H1 (cell line): ENCODE results near the gene UBASH3B. TPM values are rescaled to one million over a fixed set of nuclear protein-coding genes. Genes with fewer than 3 reads are reported as not detected.

Source experiments
- CTCF ChIA-PET: fragments of 300-600 bp; sonication (Branson Sonifier 250); formaldehyde crosslinking; loops from one replicate; lab custom pipeline; 2021; ENCODE audit not compliant: partially characterized antibody; lab: Charles Lee
- POLR2A ChIA-PET: fragments of 300-600 bp; sonication (Branson Sonifier 250); formaldehyde crosslinking; loops from one replicate; lab custom pipeline; 2021; ENCODE audit warnings: inconsistent platforms; ENCODE audit not compliant: partially characterized antibody; lab: Charles Lee
- DNase-seq, 2 experiments: peaks; one replicate each; pipeline versions ENCODE4 v3.0.0 to v3.0.0-alpha.2; 2010 to 2022; ENCODE audit warnings: low spot score in 2 of 2, low read depth in 1 of 2, mixed read lengths in 1 of 2
- FAIRE-seq: peaks from 2 replicates; lab custom pipeline; 2011; peaks lifted over from hg19 to GRCh38; lab: Jason Lieb, UNC
- H2AFZ ChIP-seq: 2 replicates; pipeline ENCODE4 v1.8.1; 2012; ENCODE audit warnings: low read length, inconsistent platforms
- H2AK5ac ChIP-seq: 2 replicates; pipeline ENCODE4 v1.6.1; 2013; ENCODE audit warnings: low read depth, low read length
- H2BK120ac ChIP-seq: replicated peaks from 2 replicates; pipeline ENCODE3; 2013; ENCODE audit warnings: low read depth, low read length, inconsistent platforms
- H2BK12ac ChIP-seq: 2 replicates; pipeline ENCODE4 v1.6.1; 2013; ENCODE audit warnings: low read depth, low read length
- H2BK15ac ChIP-seq: 2 replicates; pipeline ENCODE4 v1.6.1; 2013; ENCODE audit warnings: low read length
- H2BK20ac ChIP-seq: 2 replicates; pipeline ENCODE4 v1.6.1; 2013; ENCODE audit warnings: low read length
- H2BK5ac ChIP-seq: 2 replicates; pipeline ENCODE4 v1.6.1; 2013; ENCODE audit warnings: low read depth, low read length
- H3K14ac ChIP-seq: 2 replicates; pipeline ENCODE4 v1.6.1; 2013; ENCODE audit warnings: inconsistent platforms; ENCODE audit not compliant: insufficient read length
- H3K18ac ChIP-seq: 2 replicates; pipeline ENCODE4 v1.6.1; 2013; ENCODE audit warnings: low read length; ENCODE audit errors: extremely low read depth
- H3K23ac ChIP-seq: 2 replicates; pipeline ENCODE4 v1.6.1; 2013; ENCODE audit warnings: inconsistent platforms; ENCODE audit not compliant: insufficient read length
- H3K23me2 ChIP-seq: 2 replicates; pipeline ENCODE4 v1.6.1; 2013; ENCODE audit warnings: low read depth, low read length
- H3K27ac ChIP-seq: 2 replicates; pipeline ENCODE4 v1.6.1; 2011; ENCODE audit warnings: low read depth, low read length, inconsistent platforms
- H3K27me3 ChIP-seq, 4 experiments: replicated peaks in 1 of 4; 1 replicate in 1 of 4; 2 replicates in 3 of 4; pipeline versions ENCODE4 v1.6.1 to v1.8.1; 2011 to 2013; ENCODE audit warnings: low read length in 3 of 4, mild to moderate bottlenecking in 3 of 4, inconsistent platforms in 2 of 4, mixed read lengths in 2 of 4, moderate library complexity in 1 of 4; ENCODE audit not compliant: control insufficient read depth in 3 of 4, insufficient read depth in 3 of 4; ENCODE audit errors: extremely low read depth in 1 of 4
- H3K36me3 ChIP-seq, 4 experiments: 2 replicates each; pipeline versions ENCODE4 v1.6.1 to v1.8.1; 2011 to 2013; ENCODE audit warnings: mild to moderate bottlenecking in 4 of 4, low read length in 3 of 4, moderate library complexity in 2 of 4, control low read depth in 1 of 4, inconsistent platforms in 1 of 4; ENCODE audit not compliant: insufficient read depth in 4 of 4, control insufficient read depth in 2 of 4
- H3K4ac ChIP-seq: replicated peaks from 2 replicates; pipeline ENCODE3; 2013; ENCODE audit warnings: low read length, low read depth, mixed read lengths, inconsistent platforms; ENCODE audit not compliant: insufficient read length
- H3K4me1 ChIP-seq, 4 experiments: replicated peaks in 1 of 4; 1 replicate in 1 of 4; 2 replicates in 3 of 4; pipeline versions ENCODE4 v1.6.1 to v1.8.1; 2011 to 2013; ENCODE audit warnings: low read length in 3 of 4, inconsistent platforms in 2 of 4, mixed read lengths in 1 of 4; ENCODE audit not compliant: insufficient read depth in 4 of 4, control insufficient read depth in 3 of 4
- H3K4me2 ChIP-seq, 2 experiments: 2 replicates each; pipeline versions ENCODE4 v1.6.1 to v1.8.1; 2011 to 2013; ENCODE audit warnings: low read depth in 2 of 2, low read length in 2 of 2, control low read depth in 1 of 2, inconsistent platforms in 1 of 2, mild to moderate bottlenecking in 1 of 2; ENCODE audit not compliant: insufficient read depth in 1 of 2
- H3K4me3 ChIP-seq, 4 experiments: fragments of 200-600, 300-600 bp in 1 of 4; sonication (generic), shearing (Covaris generic), sonication (Bioruptor Twin) in 1 of 4; 2 replicates each; pipeline versions ENCODE4 v1.5.1 to v1.8.1; 2011 to 2016; ENCODE audit warnings: low read length in 4 of 4, low read depth in 3 of 4, control low read depth in 2 of 4, inconsistent platforms in 2 of 4, mild to moderate bottlenecking in 2 of 4, mixed read lengths in 1 of 4, moderate library complexity in 1 of 4; ENCODE audit not compliant: insufficient read depth in 2 of 4; ENCODE audit errors: extremely low read depth in 1 of 4
- H3K56ac ChIP-seq: replicated peaks from 2 replicates; pipeline ENCODE3; 2013; ENCODE audit warnings: low read depth, mild to moderate bottlenecking, mixed read lengths, low read length, inconsistent platforms; ENCODE audit not compliant: insufficient read length
- H3K79me1 ChIP-seq: 2 replicates; pipeline ENCODE4 v1.6.1; 2013; ENCODE audit warnings: low read depth, low read length, control low read depth
- H3K79me2 ChIP-seq, 2 experiments: 2 replicates each; pipeline versions ENCODE4 v1.6.1 to v1.8.1; 2012 to 2013; ENCODE audit warnings: low read length in 2 of 2, mild to moderate bottlenecking in 2 of 2, inconsistent platforms in 1 of 2; ENCODE audit not compliant: insufficient read depth in 2 of 2, control insufficient read depth in 1 of 2
- H3K9ac ChIP-seq, 4 experiments: replicated peaks in 1 of 4; 1 replicate in 1 of 4; 2 replicates in 3 of 4; pipeline versions ENCODE4 v1.6.1 to v1.8.1; 2011 to 2013; ENCODE audit warnings: low read depth in 3 of 4, low read length in 3 of 4, control low read depth in 2 of 4, mild to moderate bottlenecking in 2 of 4, moderate library complexity in 2 of 4, inconsistent platforms in 1 of 4; ENCODE audit errors: extremely low read depth in 1 of 4
- H3K9me3 ChIP-seq, 2 experiments: 2 replicates each; pipeline versions ENCODE4 v1.6.1 to v1.8.1; 2012 to 2013; ENCODE audit warnings: mild to moderate bottlenecking in 2 of 2, moderate library complexity in 2 of 2, control low read depth in 1 of 2, inconsistent platforms in 1 of 2, low read depth in 1 of 2, low read length in 1 of 2, mixed read lengths in 1 of 2; ENCODE audit not compliant: insufficient read depth in 2 of 2
- H4K20me1 ChIP-seq, 2 experiments: replicated peaks in 1 of 2; 2 replicates each; pipeline versions ENCODE3 to v1.8.1; 2011 to 2013; ENCODE audit warnings: inconsistent platforms in 2 of 2, low read length in 2 of 2, mild to moderate bottlenecking in 1 of 2; ENCODE audit not compliant: insufficient read depth in 2 of 2, control insufficient read depth in 1 of 2
- H4K5ac ChIP-seq: 2 replicates; pipeline ENCODE4 v1.6.1; 2013; ENCODE audit warnings: low read length, low read depth, mixed read lengths, inconsistent platforms; ENCODE audit not compliant: insufficient read length
- H4K8ac ChIP-seq: 2 replicates; pipeline ENCODE4 v1.8.0; 2013; ENCODE audit warnings: mild to moderate bottlenecking, moderate library complexity, low read length, inconsistent platforms; ENCODE audit not compliant: insufficient read depth; ENCODE audit errors: extremely low read depth
- H4K91ac ChIP-seq: replicated peaks from 2 replicates; pipeline ENCODE3; 2013; ENCODE audit warnings: low read length, mixed read lengths, inconsistent platforms; ENCODE audit not compliant: insufficient read length
- ASH2L ChIP-seq: fragments of 200-600, 300-600 bp; sonication (generic); IDR thresholded peaks from one replicate; pipeline ENCODE4 v1.7.1; 2017; ENCODE audit warnings: low read length
- BRCA1 ChIP-seq: IDR thresholded peaks from 2 replicates; pipeline ENCODE4 v1.6.1; 2012; ENCODE audit warnings: low read depth, low read length, improper control_type of control experiment
- POLR2AphosphoS5 ChIP-seq: IDR thresholded peaks from 2 replicates; pipeline ENCODE4 v1.6.1; 2011; ENCODE audit warnings: low read depth, low read length
- RNF2 ChIP-seq: fragments of 200-900, 300-1000 bp; sonication (generic); IDR thresholded peaks from 2 replicates; pipeline ENCODE4 v1.7.1; 2016; ENCODE audit warnings: borderline replicate concordance, low read depth, mild to moderate bottlenecking, antibody characterized with exemption, low read length; ENCODE audit not compliant: poor library complexity, severe bottlenecking; ENCODE audit errors: missing control alignments
- TAF7 ChIP-seq: optimal IDR thresholded peaks from 2 replicates; pipeline ENCODE3; 2011; ENCODE audit warnings: low read depth, mild to moderate bottlenecking, inconsistent platforms, low read length, moderate library complexity, borderline replicate concordance
- TBP ChIP-seq: IDR thresholded peaks from 2 replicates; pipeline ENCODE4 v1.6.1; 2011; ENCODE audit warnings: low read depth, low read length, improper control_type of control experiment
- WGBS, 2 experiments: shearing (Covaris generic) in 1 of 2; methylation state at CpG; one replicate each; pipeline versions ENCODE4 v1.1.6 to v1.1.7; 2013 to 2015; ENCODE audit warnings: low lambda C conversion rate in 2 of 2, mixed read lengths in 2 of 2, inconsistent platforms in 1 of 2, low coverage in 1 of 2, missing lambda C conversion rate in 1 of 2; ENCODE audit not compliant: insufficient replicate concordance in 2 of 2, insufficient coverage in 1 of 2, insufficient read length in 1 of 2; ENCODE audit errors: extremely low coverage in 1 of 2, missing lambda C conversion rate in 1 of 2; 5-methylcytosine and 5-hydroxymethylcytosine counted together
- polyA plus RNA-seq, 7 experiments: library from polyadenylated mRNA; depleted of rRNA in 3 of 7; stranded (reverse) in 5 of 7; unstranded in 2 of 7; fragments of >200 nt in 5 of 7; fragments of 200-250 nt in 2 of 7; gene quantifications; 1 replicate in 5 of 7; 2 replicates in 1 of 7; 4 replicates in 1 of 7; pipeline versions ENCODE4 v1.2.1 to v1.2.3, GENCODE V29; 2011 to 2013; ENCODE audit warnings: missing spikeins in 2 of 7, mixed read lengths in 2 of 7
- total RNA-seq: library from RNA; stranded (reverse); fragmentation: NEBNext Ultra II Directional; extraction: Animal tissue kit (Norgen Biotek cat#: 25700); gene quantifications from 2 replicates; pipeline ENCODE4 v1.2.1, GENCODE V29; 2021

Gene UBASH3B
- total and polyA plus RNA-seq, 2 of the 8 experiments (the other 6 are each of a cell fraction or from before 2014, with no cell fraction given): 7.5 to 9.5 TPM

DNA sequence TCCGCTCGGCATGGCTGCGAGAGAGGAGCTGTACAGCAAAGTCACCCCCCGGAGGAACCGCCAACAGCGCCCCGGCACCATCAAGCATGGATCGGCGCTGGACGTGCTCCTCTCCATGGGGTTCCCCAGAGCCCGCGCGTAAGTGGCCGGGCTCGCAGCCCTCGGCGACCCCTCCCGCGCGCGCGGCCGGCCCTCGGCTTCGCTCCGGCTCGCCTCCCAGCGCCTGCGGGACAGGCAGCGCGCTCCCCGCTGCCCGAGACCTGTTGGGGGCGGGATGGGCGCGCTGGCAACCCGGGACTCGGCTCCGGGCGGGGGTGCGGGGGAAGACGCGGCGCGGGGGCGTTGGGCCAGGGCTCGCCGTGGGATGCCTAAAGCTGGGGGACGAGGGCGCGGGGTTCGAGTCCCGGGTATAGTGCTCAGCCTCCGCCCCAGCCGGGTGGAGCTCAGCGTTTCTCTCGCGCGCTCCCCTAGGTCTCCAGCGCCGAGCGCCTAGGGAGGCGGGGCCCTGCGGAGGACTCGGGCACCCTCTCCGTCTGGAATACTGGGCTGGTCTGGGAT is 630 bp downstream of the UBASH3B start:
- Histone ChIP-seq H4K8ac (peak overlapping the region; percentile 86; the same call in 1 of the 2 replicates), H3K23ac (no peak overlapping the region), H3K79me1 (no peaks in the 10 kb centered on the region; the same call in 1 of the 2 replicates), H3K56ac (peak overlapping the region; percentile 72), H3K36me3 (no peaks in the 10 kb centered on the region), H3K4ac (no peak overlapping the region), H3K9me3 (no peaks in the 10 kb centered on the region), H3K79me2 (no peaks in the 10 kb centered on the region), H4K5ac (peak overlapping the region; percentile 41), H4K20me1 (peaks cover 0 to 2% of the 10 kb centered on the region in 2 experiments), H3K9ac (peak overlapping the region; percentile 16 to 65 (median 50); a peak in 5 of 7 replicates), H2BK12ac (no peak overlapping the region), H4K91ac (peak overlapping the region; percentile 32), H3K23me2 (peaks cover 10% of the 10 kb centered on the region), H3K4me3 (peak overlapping the region; percentile 70 to 88 (median 72)), H3K4me1 (peaks cover 0 to 10% (median 3%) of the 10 kb centered on the region in 4 experiments; a peak in 6 of 7 replicates), H3K18ac (peak overlapping the region; percentile 68), H3K4me2 (peak overlapping the region; percentile 84 to 86), H3K14ac (no peak overlapping the region), H2BK120ac (peak overlapping the region; percentile 26), H2BK5ac (peak overlapping the region; percentile 60; the same call in 1 of the 2 replicates), H2AK5ac (no peak overlapping the region), H3K27ac (no peak overlapping the region), H2AFZ (peak overlapping the region; percentile 18; the same call in 1 of the 2 replicates), H2BK20ac (no peak overlapping the region), H3K27me3 (peaks cover 0 to 21% (median 13%) of the 10 kb centered on the region in 4 experiments; a peak in 6 of 7 replicates), H2BK15ac (no peak overlapping the region)
- POLR2A ChIA-PET: interaction anchor here (0.8 to 1.7 kb wide), 6 partner anchors 9 to 406 kb away, joined by 3 to 5 read pairs (median 4); partner anchors contain the start of gene HSPA8
- no peak for FAIRE-seq
- CTCF ChIA-PET: interaction anchor here (0.6 to 3.0 kb wide), 24 partner anchors 11 to 532 kb away, joined by 3 to 14 read pairs (median 4); partner anchors contain the start of gene HSPA8
- DNase-seq: peak in 1 of 2 experiments; percentile 81
- 1% methylated on average over 30 of the region's 66 CpGs; no CpG with 5 or more reads in 1 of the 2 experiments for WGBS, 2 experiments
- TF ChIP-seq RNF2: no peak
- no peak for TF ChIP-seq TAF7
- TF ChIP-seq ASH2L: peak; percentile 86
- no peak for TF ChIP-seq BRCA1
- no peak for TF ChIP-seq TBP
- no peak for TF ChIP-seq POLR2AphosphoS5
